Right hindlimb (tissue), 1 donor: ENCODE results near the gene DLGAP1.
"Not testable (repeated sequence)": the region's sequence is repeated elsewhere in the genome, so short reads cannot be mapped to it uniquely, and the experiment has no call there.

Experiments used
- DNase-seq: peaks from one replicate; pipeline ENCODE4 v3.0.0-alpha.2; 2018

DLGAP1 gene

DNA sequence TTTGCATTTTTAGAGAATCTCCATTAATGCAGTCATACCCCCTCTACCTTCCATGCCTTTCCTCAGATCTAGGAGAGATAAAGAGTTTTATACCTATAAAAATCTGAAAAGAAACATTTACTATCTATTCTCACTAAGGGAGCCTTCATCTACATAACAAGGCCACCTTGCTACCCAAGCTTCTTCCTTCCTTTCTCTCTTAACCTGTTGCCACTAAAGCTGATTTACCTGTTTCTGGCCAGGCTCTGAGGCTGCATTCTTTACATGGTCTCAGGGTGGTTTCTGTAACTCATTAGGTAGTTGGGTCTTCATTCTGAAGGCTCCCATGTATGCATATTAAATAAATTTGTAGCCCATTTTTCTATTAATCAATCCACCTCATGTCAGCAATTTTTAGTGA, 391.6 kb downstream of the DLGAP1 start:
- DNase-seq = no peak

GRCh38 chr18:4060427-4061281, 394.5 kb downstream of the DLGAP1 start:
- no peak for DNase-seq

- no peak for DNase-seq
Measured at GRCh38 chr18:4058179-4058578, 396.9 kb downstream of the DLGAP1 start.

- no peak for DNase-seq
Measured at GRCh38 chr18:4040391-4041092, 414.6 kb downstream of the DLGAP1 start.

GRCh38 chr18:4035521-4035920, 419.6 kb downstream of the DLGAP1 start:
- no peak for DNase-seq

DNA sequence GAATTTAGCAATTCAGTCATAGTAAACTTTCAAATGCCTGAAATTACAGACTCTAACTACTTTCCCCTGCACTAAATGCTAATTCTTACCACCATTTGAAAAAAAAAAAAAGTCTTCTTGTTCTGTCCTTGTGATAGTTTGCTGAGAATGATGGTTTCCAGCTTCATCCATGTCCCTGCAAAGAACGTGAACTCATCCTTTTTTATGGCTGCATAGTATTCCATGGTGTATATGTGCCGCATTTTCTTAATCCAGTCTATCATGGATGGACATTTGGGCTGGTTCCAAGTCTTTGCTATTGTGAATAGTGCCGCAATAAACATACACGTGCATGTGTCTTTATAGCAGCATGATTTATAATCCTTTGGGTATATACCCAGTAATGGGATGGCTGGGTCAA, 420.3 kb downstream of the DLGAP1 start:
- DNase-seq = not testable (repeated sequence)

- DNase-seq = no peak
Measured at GRCh38 chr18:4026542-4026941, 428.6 kb downstream of the DLGAP1 start.

DNA sequence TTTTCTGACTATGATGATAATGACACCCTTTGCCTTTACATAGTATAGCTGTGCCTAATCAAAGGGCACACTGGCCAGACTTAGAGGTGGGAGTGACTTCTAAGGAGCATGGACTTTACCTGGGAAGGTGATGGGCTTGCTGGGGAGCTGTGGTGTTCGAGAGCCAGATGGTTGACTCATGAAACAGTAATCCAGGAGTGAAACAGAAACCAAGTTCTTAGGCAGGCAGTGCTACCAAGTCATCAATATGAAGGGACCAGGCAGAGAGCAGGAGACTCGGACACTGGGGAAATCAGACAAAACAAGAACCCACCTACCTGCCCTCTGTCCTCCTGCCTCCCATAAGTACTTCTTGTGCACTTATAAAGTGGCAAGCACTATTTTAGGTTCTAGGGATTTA, 430.4 kb downstream of the DLGAP1 start:
- no peak for DNase-seq

DNA sequence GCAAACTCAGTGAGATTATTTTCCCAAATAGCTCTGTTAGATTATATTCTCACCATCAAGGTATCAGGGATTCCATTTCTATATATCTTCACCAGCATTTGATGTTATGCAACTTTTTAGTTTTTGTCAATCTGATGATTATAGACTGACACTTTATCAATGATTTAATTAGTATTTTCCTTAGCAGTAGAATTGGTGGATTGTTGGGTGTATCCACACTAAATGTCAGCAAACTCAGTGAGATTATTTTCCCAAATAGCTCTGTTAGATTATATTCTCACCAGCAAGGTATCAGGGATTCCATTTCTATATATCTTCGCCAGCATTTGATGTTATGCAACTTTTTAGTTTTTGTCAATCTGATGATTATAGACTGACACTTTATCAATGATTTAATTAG, 432.4 kb downstream of the DLGAP1 start:
- DNase-seq = not testable (repeated sequence)

GRCh38 chr18:4020026-4020425, 435.1 kb downstream of the DLGAP1 start:
- DNase-seq = no peak

- DNase-seq = no peak
Measured at GRCh38 chr18:4017480-4017879, 437.6 kb downstream of the DLGAP1 start.

DNA sequence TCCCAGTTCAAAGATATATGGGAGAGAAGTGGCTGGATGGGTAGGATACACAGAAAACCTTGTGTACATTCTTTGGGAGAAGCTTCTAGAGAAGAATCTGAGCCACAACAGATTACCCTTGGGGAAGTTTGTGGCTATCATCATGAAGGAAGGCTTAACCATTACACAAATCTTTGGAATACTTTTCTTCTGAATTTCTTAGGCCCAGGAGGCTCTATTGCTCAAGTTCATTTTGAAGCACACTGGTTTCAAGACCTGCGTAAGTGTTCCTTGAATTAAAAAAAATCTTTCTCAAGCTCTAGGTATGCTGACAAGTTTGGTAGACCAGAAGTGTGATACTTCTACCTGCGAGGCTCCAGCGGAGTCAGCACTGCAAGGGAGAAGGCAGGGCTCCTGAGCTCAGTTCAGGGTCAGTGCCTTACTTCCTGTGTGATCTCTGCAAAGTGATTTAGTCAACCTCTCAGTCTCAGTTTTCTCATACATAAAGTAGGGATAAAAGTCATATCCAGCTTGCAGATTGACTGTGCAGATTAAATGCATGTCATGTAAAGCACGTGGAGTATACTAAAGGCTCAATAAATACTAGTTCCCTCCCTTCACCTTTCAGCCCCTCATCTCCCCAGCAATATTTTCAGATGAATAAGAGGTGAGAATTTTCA, 438.6 kb downstream of the DLGAP1 start:
- DNase-seq = no peak

- DNase-seq = no peak
Measured at GRCh38 chr18:4007846-4008245, 447.3 kb downstream of the DLGAP1 start.

- no peak for DNase-seq
Measured at GRCh38 chr18:4004183-4004829, 450.8 kb downstream of the DLGAP1 start.

- DNase-seq = no peak
Measured at GRCh38 chr18:3998698-3999333, 456.3 kb downstream of the DLGAP1 start.

DNA sequence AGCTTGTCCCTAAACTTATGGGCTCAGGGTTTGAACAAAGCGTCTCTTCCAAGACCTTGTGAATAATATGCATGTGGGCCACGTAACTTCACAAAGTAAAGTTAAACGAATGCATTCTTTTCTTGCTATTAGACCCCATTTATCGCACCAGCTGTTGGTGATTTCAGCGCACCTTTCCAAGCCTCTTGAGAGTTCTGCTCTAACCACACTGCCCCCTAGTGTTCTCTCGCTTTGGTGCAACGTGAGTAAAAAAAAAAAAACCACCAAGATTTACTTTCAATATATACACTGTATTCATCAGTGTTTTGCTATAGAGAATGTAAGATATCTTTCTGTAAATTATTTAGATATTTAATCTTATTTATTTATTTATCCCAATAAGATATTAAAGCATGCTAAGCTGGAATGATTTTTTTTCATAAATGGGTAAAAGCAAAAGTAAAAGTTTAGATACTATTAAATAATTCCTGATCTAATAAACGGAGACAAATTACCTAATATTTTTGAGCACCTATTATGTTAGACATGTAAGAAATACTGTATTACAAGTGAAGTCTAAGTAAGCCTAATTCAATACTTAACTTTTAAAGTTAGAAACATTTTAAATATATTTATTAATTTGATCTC, 459.5 kb downstream of the DLGAP1 start:
- peak; percentile 29 for DNase-seq

DNA sequence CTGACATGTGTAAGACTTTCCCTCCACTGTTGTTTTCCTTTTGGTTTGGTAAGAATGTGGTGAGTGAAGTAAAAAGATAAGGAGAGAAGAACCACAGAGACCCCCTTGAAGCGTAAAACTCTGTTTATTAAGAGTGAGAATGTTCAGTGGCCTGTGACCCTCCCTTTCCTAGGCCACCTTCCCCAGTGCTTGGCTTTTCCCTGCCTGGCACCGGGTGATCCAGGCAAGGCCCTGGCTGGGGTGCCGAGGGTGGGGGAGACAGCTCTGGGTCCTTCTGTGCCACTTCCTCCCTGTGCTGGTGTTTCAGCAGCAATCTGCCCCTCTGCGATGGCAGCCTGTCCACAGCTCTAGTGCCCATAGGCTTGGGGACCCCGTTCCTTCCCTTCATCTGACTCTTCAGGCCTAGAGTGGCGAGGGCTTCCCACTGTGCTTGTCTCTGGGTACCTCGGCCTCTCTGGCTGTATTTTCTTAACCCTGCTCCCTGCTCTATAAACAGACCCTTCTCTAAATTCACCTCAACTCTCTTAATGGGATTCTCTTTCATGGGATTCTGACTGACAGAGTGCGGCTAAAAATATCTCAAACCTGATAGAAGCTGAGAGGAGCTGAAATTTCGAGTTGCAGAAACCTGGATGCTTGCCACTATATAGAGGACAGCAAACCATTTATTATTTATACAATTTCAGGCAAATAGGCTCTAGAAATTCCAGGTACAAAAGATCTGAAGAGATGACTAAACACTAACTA, 461.0 kb downstream of the DLGAP1 start:
- DNase-seq = no peak

- no peak for DNase-seq
Measured at GRCh38 chr18:3985664-3986063, 469.4 kb downstream of the DLGAP1 start.

DNA sequence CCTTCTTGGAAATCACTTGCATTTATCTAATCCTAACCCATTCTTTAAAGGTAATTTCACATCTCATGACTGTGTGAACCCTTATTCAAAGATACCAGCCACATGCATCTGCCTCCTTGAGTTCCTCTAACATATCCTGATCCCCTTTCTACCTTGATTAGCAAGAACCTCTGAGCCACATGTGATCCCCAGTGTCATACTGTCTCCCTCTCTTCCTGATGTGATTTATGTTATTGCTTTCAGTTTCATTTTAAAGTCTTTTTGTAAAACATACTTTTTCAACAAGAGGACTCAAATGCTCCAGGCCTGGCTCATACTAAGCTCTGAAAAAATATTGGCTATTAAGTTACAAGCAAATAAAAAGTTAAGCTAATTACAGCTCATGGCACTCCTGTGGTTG, 470.1 kb downstream of the DLGAP1 start:
- DNase-seq = no peak

GRCh38 chr18:3984163-3984757, 470.8 kb downstream of the DLGAP1 start:
- DNase-seq = no peak

GRCh38 chr18:3983351-3983969, 471.6 kb downstream of the DLGAP1 start:
- no peak for DNase-seq
